Activated T-helper 2 cell treated with anti-CD3 and anti-CD28 coated beads, Interferon-gamma antibody, Interleukin-2, Interleukin-4, amounts not matched to agents 10 μg/mL and 5 μg/mL and 100 μg/mL, durations not matched to agents 14 hours and 24 hours and 36 hours (primary cell): ENCODE results near the gene ACSL5. TPM values are rescaled to one million over a fixed set of nuclear protein-coding genes. Genes with fewer than 3 reads are reported as not detected.
"Not testable (repeated sequence)": the region's sequence is repeated elsewhere in the genome, so short reads cannot be mapped to it uniquely, and the experiment has no call there.

Experiments
- DNase-seq: peaks from one replicate; pipeline ENCODE4 v3.0.0; 2021; ENCODE audit warnings: low spot score
- H3K27ac Mint-ChIP-seq: one replicate; pipeline ENCODE4 v1.8.0; 2021; ENCODE audit warnings: mixed read lengths
- H3K27me3 Mint-ChIP-seq: one replicate; pipeline ENCODE4 v1.8.0; 2021; ENCODE audit warnings: low read depth, mixed read lengths
- H3K36me3 Mint-ChIP-seq: one replicate; pipeline ENCODE4 v1.8.0; 2021; ENCODE audit warnings: low read depth, mixed read lengths
- H3K4me1 Mint-ChIP-seq: one replicate; pipeline ENCODE4 v1.8.0; 2021; ENCODE audit warnings: low read depth, mixed read lengths
- H3K4me3 Mint-ChIP-seq: one replicate; pipeline ENCODE4 v1.8.0; 2021; ENCODE audit warnings: low read depth, mild to moderate bottlenecking, moderate library complexity, mixed read lengths
- H3K9me3 Mint-ChIP-seq: one replicate; pipeline ENCODE4 v1.8.0; 2021; ENCODE audit warnings: mixed read lengths
- intact Hi-C: fragments of 100-400 bp; cut with micrococcal nuclease; formaldehyde crosslinking; loops from one replicate; pipeline ENCODE4 v1.15.1; 2023
- total RNA-seq: library from RNA; stranded (reverse); gene quantifications from 2 replicates; pipeline ENCODE4 v1.2.3, GENCODE V29; 2022

ACSL5 gene
- total RNA-seq, 1 donor from 2014 or later = 45.9 TPM

DNA sequence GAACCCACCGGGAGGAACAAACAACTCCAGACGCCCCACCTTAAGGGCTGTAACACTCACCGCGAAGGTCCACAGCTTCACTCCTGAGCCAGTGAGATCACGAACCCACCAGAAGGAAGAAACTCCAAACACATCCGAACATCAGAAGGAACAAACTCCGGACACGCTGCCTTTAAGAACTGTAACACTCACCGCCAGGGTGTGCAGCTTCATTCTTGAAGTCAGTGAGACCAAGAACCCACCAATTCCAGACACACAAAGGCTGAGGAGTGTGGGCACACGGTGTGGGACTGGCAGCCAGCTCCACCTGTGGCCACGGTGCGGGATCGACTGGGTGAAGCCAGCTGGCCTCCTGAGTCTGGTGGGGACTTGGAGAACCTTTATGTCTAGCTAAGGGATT lies 2.6 kb upstream of the ACSL5 start:
- not testable (repeated sequence) for H3K4me3 Mint-ChIP-seq, H3K27me3 Mint-ChIP-seq, H3K36me3 Mint-ChIP-seq, H3K9me3 Mint-ChIP-seq, H3K27ac Mint-ChIP-seq, DNase-seq
- intact Hi-C loops = loop anchor here (10.0 kb wide), 1 partner anchor 1313 kb away; no protein-coding TSS in a partner anchor
- H3K4me1 Mint-ChIP-seq = peaks cover 21% of the 10 kb centered on the region

GRCh38 chr10:112372182-112372810 lies 1.6 kb upstream of the ACSL5 start:
- not testable (repeated sequence) for H3K4me3 Mint-ChIP-seq, H3K9me3 Mint-ChIP-seq

DNA sequence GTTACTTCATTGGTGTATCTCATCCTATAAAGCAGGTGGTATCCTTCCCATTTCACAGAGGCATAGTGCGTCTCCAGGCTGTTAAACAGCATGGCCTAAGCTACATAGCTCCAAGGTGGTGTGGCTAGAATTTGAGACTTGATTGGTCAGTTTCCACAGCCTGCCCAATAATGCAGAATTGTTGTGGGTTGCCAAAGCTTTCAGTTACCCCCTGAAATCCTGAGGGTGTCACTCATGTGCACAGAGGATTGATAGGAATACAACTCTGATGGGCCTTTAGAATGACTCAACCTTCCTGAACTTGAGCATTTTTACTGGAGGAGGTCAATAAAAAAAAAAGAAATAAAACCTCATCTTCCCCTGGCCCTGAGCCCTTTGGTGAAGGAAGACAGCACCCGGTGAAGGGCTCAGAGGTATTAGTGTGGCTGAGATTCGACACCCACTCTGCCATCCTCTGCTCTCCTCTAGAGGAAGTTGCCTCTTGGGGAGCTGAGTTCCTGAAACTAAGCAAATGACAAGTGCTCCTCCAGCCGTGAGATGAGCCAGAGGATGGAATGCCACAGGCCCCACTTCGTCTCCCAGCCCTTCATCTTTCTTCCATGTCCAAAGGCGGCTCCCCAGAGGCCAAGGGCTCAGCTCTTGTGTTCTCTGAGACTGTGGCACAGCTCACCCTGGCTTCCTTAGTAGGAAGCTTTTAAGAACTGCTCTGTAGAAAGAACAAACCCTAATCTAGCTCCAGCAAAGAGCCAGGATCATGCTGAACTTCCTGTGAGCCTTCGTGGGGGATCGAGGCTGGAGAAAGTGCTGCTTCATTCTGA lies 1.0 kb downstream of the ACSL5 start:
- Mint-ChIP-seq H3K27ac (peak overlapping the region; percentile 100), H3K36me3 (peaks cover 18% of the 10 kb centered on the region), H3K4me3 (peak overlapping the region; percentile 98), H3K27me3 (no peaks in the 10 kb centered on the region), H3K9me3 (no peaks in the 10 kb centered on the region), H3K4me1 (peaks cover 41% of the 10 kb centered on the region)
- no peak for DNase-seq
- intact Hi-C loops = loop anchor here (1.0 to 10.0 kb wide), 3 partner anchors 14 to 1310 kb away; no protein-coding TSS in a partner anchor

More at GRCh38 chr10:112372182-112372810, 1.6 kb upstream of the ACSL5 start:
- H3K36me3 Mint-ChIP-seq, H3K27ac Mint-ChIP-seq, H3K27me3 Mint-ChIP-seq, DNase-seq: not testable (repeated sequence)
- intact Hi-C loops = loop anchor here (10.0 kb wide), 1 partner anchor 1313 kb away; no protein-coding TSS in a partner anchor
- peaks cover 25% of the 10 kb centered on the region for H3K4me1 Mint-ChIP-seq

GRCh38 chr10:112375721-112376395 lies 1.9 kb downstream of the ACSL5 start:
- peak; percentile 47 for DNase-seq
- peaks cover 27% of the 10 kb centered on the region for H3K36me3 Mint-ChIP-seq

GRCh38 chr10:112376396-112376790 lies 2.5 kb downstream of the ACSL5 start:
- Mint-ChIP-seq H3K4me3 (peak overlapping the region; percentile 98), H3K9me3 (no peaks in the 10 kb centered on the region), H3K27ac (peak overlapping the region; percentile 100), H3K27me3 (no peaks in the 10 kb centered on the region), H3K36me3 (peaks cover 32% of the 10 kb centered on the region), H3K4me1 (peaks cover 51% of the 10 kb centered on the region)
- intact Hi-C loops = loop anchor here (5.0 to 10.0 kb wide), 2 partner anchors 44 to 1308 kb away; no protein-coding TSS in a partner anchor
- no peak for DNase-seq

More at GRCh38 chr10:112375721-112376395, 1.9 kb downstream of the ACSL5 start:
- peak overlapping the region; percentile 98 for H3K4me3 Mint-ChIP-seq
- H3K27me3 Mint-ChIP-seq = no peaks in the 10 kb centered on the region
- no peaks in the 10 kb centered on the region for H3K9me3 Mint-ChIP-seq
- intact Hi-C loops = loop anchor here (1.0 to 10.0 kb wide), 3 partner anchors 13 to 1309 kb away; no protein-coding TSS in a partner anchor
- H3K27ac Mint-ChIP-seq = peak overlapping the region; percentile 100
- H3K4me1 Mint-ChIP-seq = peaks cover 47% of the 10 kb centered on the region

GRCh38 chr10:112377116-112377515 lies 3.2 kb downstream of the ACSL5 start:
- not testable (repeated sequence) for H3K27me3 Mint-ChIP-seq, H3K9me3 Mint-ChIP-seq, DNase-seq
- Mint-ChIP-seq H3K4me3 (peak overlapping the region; percentile 74), H3K27ac (peak overlapping the region; percentile 13), H3K36me3 (peaks cover 36% of the 10 kb centered on the region), H3K4me1 (peaks cover 51% of the 10 kb centered on the region)
- intact Hi-C loops = loop anchor here (5.0 to 10.0 kb wide), 2 partner anchors 45 to 1308 kb away; no protein-coding TSS in a partner anchor

DNA sequence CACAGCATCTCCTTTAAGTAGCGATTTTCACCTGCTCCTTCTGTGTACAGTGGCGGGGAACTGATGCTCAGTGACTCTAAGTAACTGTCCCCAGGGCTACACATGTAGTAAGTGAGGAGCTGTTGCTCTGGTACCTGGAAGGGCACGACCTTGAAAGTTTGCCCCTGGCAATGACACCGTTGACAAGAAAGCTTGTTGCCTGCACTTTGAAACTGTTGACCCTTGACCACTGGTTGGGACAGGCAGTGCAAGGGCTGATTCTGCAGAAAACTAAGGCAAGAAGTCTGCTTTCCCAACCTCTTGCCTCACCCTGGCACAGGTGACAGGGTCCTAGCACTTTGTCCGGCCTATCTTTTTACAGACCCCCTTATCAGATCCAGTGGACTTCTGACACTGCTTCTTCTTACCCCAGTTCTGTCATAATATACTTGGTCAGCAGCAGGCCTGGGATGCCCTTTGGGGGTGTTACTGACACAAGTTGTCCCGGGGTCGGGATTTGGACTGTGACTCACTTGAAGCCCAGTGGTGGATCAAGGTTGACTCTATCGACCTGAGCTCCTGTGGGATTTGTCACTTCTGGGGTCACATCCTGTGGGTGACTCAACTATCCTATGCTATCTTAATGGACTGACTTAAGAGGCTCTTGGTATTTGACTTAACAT lies 5.8 kb downstream of the ACSL5 start:
- Mint-ChIP-seq H3K36me3 (peaks cover 54% of the 10 kb centered on the region), H3K4me3 (no peak overlapping the region), H3K9me3 (no peaks in the 10 kb centered on the region), H3K4me1 (peaks cover 64% of the 10 kb centered on the region), H3K27me3 (no peaks in the 10 kb centered on the region), H3K27ac (no peak overlapping the region)
- no peak for DNase-seq
- intact Hi-C loops = loop anchor here (5.0 to 10.0 kb wide), 2 partner anchors 47 to 1305 kb away; no protein-coding TSS in a partner anchor

- Mint-ChIP-seq H3K9me3 (no peaks in the 10 kb centered on the region), H3K4me1 (peaks cover 54% of the 10 kb centered on the region), H3K4me3 (no peak overlapping the region), H3K36me3 (peaks cover 62% of the 10 kb centered on the region), H3K27me3 (no peaks in the 10 kb centered on the region), H3K27ac (peak overlapping the region; percentile 38)
- intact Hi-C loops = no loop called here
- no peak for DNase-seq
Measured at GRCh38 chr10:112382515-112383235, 8.8 kb downstream of the ACSL5 start.

DNA sequence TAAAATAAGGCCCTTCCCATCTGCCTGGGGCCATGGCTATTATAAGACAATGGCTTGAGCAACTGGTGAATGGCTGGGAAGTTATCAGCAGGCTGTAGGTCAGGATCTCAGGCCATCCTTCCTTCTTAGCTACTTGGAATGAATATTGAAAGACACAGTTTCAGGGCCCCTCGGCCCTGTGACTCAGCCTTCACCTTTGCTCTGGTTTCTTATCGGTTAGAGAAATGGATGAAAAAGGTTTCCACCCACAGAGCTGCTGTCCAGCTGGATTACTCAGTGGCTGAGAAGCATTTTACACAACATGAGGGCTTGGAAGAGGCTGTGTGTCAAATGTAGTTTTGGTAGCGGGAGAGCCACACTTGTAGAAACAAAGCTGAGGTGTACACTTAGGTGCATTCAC lies 9.4 kb downstream of the ACSL5 start:
- no peaks in the 10 kb centered on the region for H3K27me3 Mint-ChIP-seq
- DNase-seq = no peak
- peaks cover 54% of the 10 kb centered on the region for H3K4me1 Mint-ChIP-seq
- H3K36me3 Mint-ChIP-seq = peaks cover 63% of the 10 kb centered on the region
- no peaks in the 10 kb centered on the region for H3K9me3 Mint-ChIP-seq
- intact Hi-C loops = no loop called here
- peak overlapping the region; percentile 17 for H3K27ac Mint-ChIP-seq
- H3K4me3 Mint-ChIP-seq = no peak overlapping the region

DNA sequence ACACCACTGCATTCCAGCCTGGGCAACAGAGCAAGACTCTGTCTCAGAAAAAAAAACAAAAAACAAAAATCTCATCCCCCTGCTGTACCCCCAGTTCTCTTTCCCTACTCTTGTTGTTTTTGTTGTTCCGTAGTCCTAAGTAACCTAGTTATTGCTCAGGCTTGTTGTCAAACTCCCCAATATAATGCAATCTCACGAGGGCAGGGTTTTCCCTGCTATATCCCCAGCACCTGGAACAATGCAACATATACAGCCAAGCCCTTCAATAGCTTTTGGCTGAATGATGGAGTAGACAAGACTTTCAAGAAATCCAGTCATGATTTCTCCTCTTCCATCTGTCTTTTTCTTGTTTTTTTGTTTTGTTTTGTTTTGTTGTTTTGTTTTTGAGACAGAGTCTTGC lies 10.2 kb downstream of the ACSL5 start:
- Mint-ChIP-seq H3K9me3 (no peaks in the 10 kb centered on the region), H3K27me3 (no peaks in the 10 kb centered on the region), H3K4me1 (peaks cover 56% of the 10 kb centered on the region), H3K36me3 (peaks cover 68% of the 10 kb centered on the region), H3K4me3 (no peak overlapping the region), H3K27ac (peak overlapping the region; percentile 51)
- intact Hi-C loops = no loop called here
- DNase-seq = no peak

GRCh38 chr10:112385201-112385600 lies 11.3 kb downstream of the ACSL5 start:
- Mint-ChIP-seq H3K9me3 (no peaks in the 10 kb centered on the region), H3K4me1 (peaks cover 58% of the 10 kb centered on the region), H3K4me3 (no peak overlapping the region), H3K27ac (peak overlapping the region; percentile 14), H3K36me3 (peaks cover 61% of the 10 kb centered on the region), H3K27me3 (no peaks in the 10 kb centered on the region)
- intact Hi-C loops = loop anchor here (5.0 kb wide), 1 partner anchor 62 kb away; the partner anchor contains the start of genes VTI1A and ZDHHC6
- DNase-seq = no peak
